Endodermal cell (in vitro differentiated cells): ENCODE measurements around the gene LRRC7. TPM values are rescaled to one million over a fixed set of nuclear protein-coding genes. Genes with fewer than 3 reads are reported as not detected.

Experiments
- DNase-seq: peaks from one replicate; pipeline ENCODE4 v3.0.0-alpha.2; 2017
- H3K27ac ChIP-seq: 2 replicates; pipeline ENCODE4 v1.5.1; 2013; ENCODE audit warnings: mild to moderate bottlenecking, low read depth, low read length, moderate library complexity
- H3K27me3 ChIP-seq: 2 replicates; pipeline ENCODE4 v1.6.1; 2013; ENCODE audit warnings: mild to moderate bottlenecking, low read length, moderate library complexity; ENCODE audit not compliant: insufficient read depth, control insufficient read depth, poor library complexity, severe bottlenecking
- H3K36me3 ChIP-seq: 2 replicates; pipeline ENCODE4 v1.7.0; 2013; ENCODE audit warnings: mild to moderate bottlenecking, low read length, moderate library complexity; ENCODE audit not compliant: control insufficient read depth, insufficient read depth
- H3K4me1 ChIP-seq: one replicate; pipeline ENCODE4 v1.7.0; 2013; ENCODE audit warnings: low read length; ENCODE audit not compliant: control insufficient read depth, insufficient read depth
- H3K4me3 ChIP-seq: 2 replicates; pipeline ENCODE4 v1.5.1; 2013; ENCODE audit warnings: mild to moderate bottlenecking, low read length, moderate library complexity
- H3K9ac ChIP-seq: 2 replicates; pipeline ENCODE4 v1.6.1; 2013; ENCODE audit warnings: mild to moderate bottlenecking, low read length, moderate library complexity; ENCODE audit not compliant: poor library complexity, severe bottlenecking; ENCODE audit errors: extremely low read depth
- H3K9me3 ChIP-seq: 2 replicates; pipeline ENCODE4 v1.6.1; 2013; ENCODE audit warnings: mild to moderate bottlenecking, low read length, moderate library complexity; ENCODE audit not compliant: control insufficient read depth
- H3K27ac Mint-ChIP-seq: 2 replicates; pipeline ENCODE4 v1.8.0; 2020; ENCODE audit warnings: mixed read lengths
- H3K27me3 Mint-ChIP-seq: 2 replicates; pipeline ENCODE4 v1.8.0; 2021; ENCODE audit warnings: mild to moderate bottlenecking, mixed read lengths; ENCODE audit not compliant: insufficient read depth
- H3K36me3 Mint-ChIP-seq: 2 replicates; pipeline ENCODE4 v1.8.0; 2020; ENCODE audit warnings: low read depth, mixed read lengths
- H3K4me1 Mint-ChIP-seq: 2 replicates; pipeline ENCODE4 v1.8.0; 2020; ENCODE audit warnings: mixed read lengths
- H3K4me3 Mint-ChIP-seq: 2 replicates; pipeline ENCODE4 v1.8.0; 2020; ENCODE audit warnings: mild to moderate bottlenecking, moderate library complexity, mixed read lengths
- H3K9me3 Mint-ChIP-seq: 2 replicates; pipeline ENCODE4 v1.8.0; 2020; ENCODE audit warnings: mild to moderate bottlenecking, mixed read lengths
- CTCF ChIP-seq: fragments of 200-600 bp; sonication (generic); conservative IDR thresholded peaks from 2 replicates; pipeline ENCODE4 v1.5.0; 2021; ENCODE audit warnings: antibody characterized with exemption, mild to moderate bottlenecking
- WGBS, 2 experiments: methylation state at CpG; one replicate each; pipeline versions ENCODE4 v1.1.5 to v1.1.7; 2013; ENCODE audit warnings: missing lambda C conversion rate in 2 of 2, mixed read lengths in 1 of 2; ENCODE audit not compliant: insufficient coverage in 1 of 2, insufficient read length in 1 of 2; 5-methylcytosine and 5-hydroxymethylcytosine counted together
- total RNA-seq, 2 donors: library from RNA; stranded (reverse); fragmentation: NEBNext Ultra II Directional in 1 of 2; extraction: Animal tissue kit (Norgen Biotek cat#: 25700) in 1 of 2; gene quantifications; 2 replicates in 1 of 2; 3 replicates in 1 of 2; pipeline ENCODE4 v1.2.1, GENCODE V29; 2021

LRRC7 gene
- total RNA-seq, 2 donors from 2014 or later = 1.4 to 2.2 TPM

GRCh38 chr1:69638673-69639072, 71.0 kb downstream of the LRRC7 start:
- Mint-ChIP-seq H3K27ac (no peak overlapping the region), H3K4me1 (peaks cover 11% of the 10 kb centered on the region), H3K4me3 (no peak overlapping the region), H3K9me3 (peaks cover 9% of the 10 kb centered on the region), H3K36me3 (no peaks in the 10 kb centered on the region), H3K27me3 (no peaks in the 10 kb centered on the region)
- no peak for TF ChIP-seq CTCF
- no peaks in the 10 kb centered on the region for H3K27me3 ChIP-seq
- no peak overlapping the region for H3K9ac ChIP-seq
- no peaks in the 10 kb centered on the region for H3K36me3 ChIP-seq
- H3K4me3 ChIP-seq = no peak overlapping the region
- no peak overlapping the region for H3K27ac ChIP-seq
- H3K9me3 ChIP-seq = peaks cover 7% of the 10 kb centered on the region
- no peak for DNase-seq
- no peaks in the 10 kb centered on the region for H3K4me1 ChIP-seq
- WGBS, 2 experiments = 85% methylated on average over 1 of the region's 1 CpG; no CpG with 5 or more reads in 1 of the 2 experiments

- H3K27me3 ChIP-seq = no peaks in the 10 kb centered on the region
- H3K4me3 ChIP-seq = no peak overlapping the region
- H3K9ac ChIP-seq = no peak overlapping the region
- DNase-seq = no peak
- no peaks in the 10 kb centered on the region for H3K36me3 Mint-ChIP-seq
- no peak for TF ChIP-seq CTCF
- H3K36me3 ChIP-seq = no peaks in the 10 kb centered on the region
- H3K27ac Mint-ChIP-seq = no peak overlapping the region
- no peaks in the 10 kb centered on the region for H3K4me1 ChIP-seq
- peaks cover 11% of the 10 kb centered on the region for H3K4me1 Mint-ChIP-seq
- H3K4me3 Mint-ChIP-seq = no peak overlapping the region
- H3K27me3 Mint-ChIP-seq = no peaks in the 10 kb centered on the region
- H3K9me3 ChIP-seq = peaks cover 7% of the 10 kb centered on the region
- H3K9me3 Mint-ChIP-seq = peaks cover 7% of the 10 kb centered on the region
- no peak overlapping the region for H3K27ac ChIP-seq
Measured at GRCh38 chr1:69639159-69639558, 71.4 kb downstream of the LRRC7 start.

GRCh38 chr1:69643266-69643665, 75.5 kb downstream of the LRRC7 start:
- H3K9me3 Mint-ChIP-seq = no peaks in the 10 kb centered on the region
- no peaks in the 10 kb centered on the region for H3K27me3 ChIP-seq
- H3K27ac ChIP-seq = no peak overlapping the region
- no peak overlapping the region for H3K4me3 Mint-ChIP-seq
- H3K4me1 ChIP-seq = no peaks in the 10 kb centered on the region
- no peaks in the 10 kb centered on the region for H3K4me1 Mint-ChIP-seq
- TF ChIP-seq CTCF = no peak
- H3K36me3 ChIP-seq = no peaks in the 10 kb centered on the region
- H3K9me3 ChIP-seq = no peaks in the 10 kb centered on the region
- no peak overlapping the region for H3K27ac Mint-ChIP-seq
- no peaks in the 10 kb centered on the region for H3K27me3 Mint-ChIP-seq
- H3K36me3 Mint-ChIP-seq = no peaks in the 10 kb centered on the region
- no peak for DNase-seq
- no peak overlapping the region for H3K4me3 ChIP-seq
- H3K9ac ChIP-seq = no peak overlapping the region
